Breast epithelium (tissue), 3 donors: Measurements from ENCODE around the gene BFSP1.

Source experiments
- CTCF ChIP-seq, 3 donors: fragments of 450-650 bp; IDR thresholded peaks; one replicate each; pipeline ENCODE4 v1.5.1; 2016 to 2017; ENCODE audit warnings: antibody characterized with exemption in 3 of 3, mild to moderate bottlenecking in 3 of 3, moderate library complexity in 3 of 3
- POLR2A ChIP-seq: fragments of 450-650 bp; IDR thresholded peaks from one replicate; pipeline ENCODE4 v1.6.1; 2016; ENCODE audit warnings: antibody characterized with exemption, mild to moderate bottlenecking, moderate library complexity

GRCh38 chr20:17449031-17449430, 82.1 kb downstream of the BFSP1 start:
- TF ChIP-seq CTCF (IDR thresholded peaks at IDR 0.05) (no peak), POLR2A (no peak)
